ENCODE measurements around the gene LDHD.

GRCh38 chr16:75086281-75086680, 30.3 kb downstream of the LDHD start:
- TF ChIP-seq CTCF (IDR thresholded peaks at IDR 0.05) = no peak
- TF ChIP-seq RAD21 (conservative IDR thresholded peaks at IDR 0.05 in 1 of 2, IDR thresholded peaks at IDR 0.05 in 1 of 2) = no peak
- no peak for TF ChIP-seq BCL3 (IDR thresholded peaks at IDR 0.05)
- TF ChIP-seq JUNB (IDR thresholded peaks at IDR 0.05) = no peak
- no peak for TF ChIP-seq HMGXB4 (CRISPR knock-in tag; IDR thresholded peaks at IDR 0.05; ENCODE audit: borderline replicate concordance)
- TF ChIP-seq HOXA7 (CRISPR knock-in tag; IDR thresholded peaks at IDR 0.05) = no peak
